ENCODE results near the gene DISP3.

The DISP3 gene

DNA sequence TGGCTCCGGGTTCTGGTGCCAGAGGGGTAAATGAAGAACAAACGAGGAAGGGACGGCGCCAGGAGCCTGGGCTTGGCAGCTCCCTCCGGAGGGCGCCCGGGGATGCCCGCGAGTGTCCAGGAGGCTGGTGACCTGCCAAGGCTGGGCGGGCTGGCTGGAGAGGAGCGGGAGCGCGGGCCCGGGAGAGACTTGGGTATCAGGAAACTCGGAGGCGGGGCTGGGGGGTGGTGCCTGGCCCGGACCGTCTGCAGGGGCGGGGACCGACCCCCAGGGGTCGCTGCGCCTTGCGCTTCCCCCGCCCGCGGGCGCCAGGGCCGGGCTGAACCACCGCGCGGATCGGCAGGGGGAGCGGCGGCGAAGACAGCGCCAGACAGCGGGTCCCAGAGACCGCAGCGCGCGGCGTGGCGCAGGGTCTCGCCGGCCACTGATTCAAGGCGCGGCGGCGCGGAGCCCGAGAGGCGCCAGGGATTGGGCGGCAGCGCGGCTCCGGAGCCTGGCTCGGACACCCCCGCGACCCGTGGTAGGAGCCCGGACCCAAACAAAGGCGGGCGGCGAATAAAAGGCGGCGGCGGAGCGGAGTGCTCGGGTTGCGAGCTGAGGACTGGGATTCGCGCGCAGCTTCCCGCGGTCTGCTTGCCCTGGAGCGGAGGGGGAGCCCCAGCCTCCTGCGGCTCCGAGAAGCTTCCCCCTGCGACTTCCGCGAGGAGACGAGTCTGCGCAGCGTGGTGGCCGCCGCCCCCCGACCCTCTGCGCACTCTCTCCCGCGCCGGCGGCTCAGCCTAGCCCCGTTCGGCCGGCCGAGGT, at the start of gene DISP3:
TSS of gene DISP3 (plus strand) at position 585 of the 804 bp plus-strand sequence. CDS start 21,838 bp downstream, outside the sequence.
- in situ Hi-C loops (cut with HindIII; ENCODE audit: low sequenced_read_pairs): no loop called here

GRCh38 chr1:11429226-11429625, 49.7 kb upstream of the DISP3 start:
- in situ Hi-C loops (cut with HindIII; ENCODE audit: low sequenced_read_pairs): no loop called here

- in situ Hi-C loops (cut with HindIII; ENCODE audit: low sequenced_read_pairs): no loop called here
Observed at GRCh38 chr1:11429935-11430334, 49.0 kb upstream of the DISP3 start.

DNA sequence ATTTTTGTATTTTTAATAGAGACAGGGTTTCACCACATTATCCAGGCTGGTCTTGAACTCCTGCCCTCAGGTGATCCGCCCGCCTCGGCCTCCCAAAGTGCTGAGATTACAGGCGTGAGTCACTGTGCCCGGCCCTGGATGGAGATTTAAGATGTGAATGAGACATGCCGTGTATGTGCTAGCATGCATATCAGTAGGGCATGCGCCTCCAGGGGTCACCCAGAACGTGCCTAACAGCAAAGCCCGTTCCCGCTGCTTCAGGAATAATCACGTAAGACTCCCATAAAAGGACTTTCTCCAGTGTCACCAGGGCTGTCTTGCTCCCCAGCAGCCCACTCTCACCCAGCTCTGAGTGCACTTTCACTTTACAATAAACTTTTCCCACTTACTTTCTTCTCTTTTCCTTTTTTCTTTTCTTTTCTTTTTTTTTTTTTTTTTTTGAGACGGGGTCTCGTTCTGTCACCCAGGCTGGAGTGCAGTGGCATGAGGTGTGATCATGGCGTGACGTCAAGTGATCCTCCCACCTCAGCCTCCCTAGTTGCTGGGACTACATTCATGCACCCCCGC, 46.9 kb upstream of the DISP3 start:
- in situ Hi-C loops (cut with HindIII; ENCODE audit: low sequenced_read_pairs): no loop called here

DNA sequence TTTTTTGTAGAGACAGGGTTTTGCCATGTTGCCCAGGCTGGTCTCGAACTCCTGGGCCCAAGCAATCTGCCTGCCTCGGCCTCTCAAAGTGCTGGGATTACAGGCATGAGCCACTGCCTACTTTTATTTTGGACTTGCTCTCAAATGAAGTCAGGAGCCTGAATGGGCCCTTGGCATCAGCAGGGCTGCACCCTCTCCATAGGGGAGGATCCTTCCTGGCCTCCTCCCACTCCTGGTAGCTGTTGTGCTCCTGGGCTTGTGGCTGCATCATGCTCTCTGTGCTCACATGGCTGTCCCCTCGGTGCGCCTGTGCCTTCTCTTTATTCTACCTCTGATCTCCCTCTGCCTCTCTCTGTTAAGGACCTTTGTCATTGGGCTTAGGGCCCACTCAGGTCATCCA, 46.4 kb upstream of the DISP3 start:
- in situ Hi-C loops (cut with HindIII; ENCODE audit: low sequenced_read_pairs): no loop called here

DNA sequence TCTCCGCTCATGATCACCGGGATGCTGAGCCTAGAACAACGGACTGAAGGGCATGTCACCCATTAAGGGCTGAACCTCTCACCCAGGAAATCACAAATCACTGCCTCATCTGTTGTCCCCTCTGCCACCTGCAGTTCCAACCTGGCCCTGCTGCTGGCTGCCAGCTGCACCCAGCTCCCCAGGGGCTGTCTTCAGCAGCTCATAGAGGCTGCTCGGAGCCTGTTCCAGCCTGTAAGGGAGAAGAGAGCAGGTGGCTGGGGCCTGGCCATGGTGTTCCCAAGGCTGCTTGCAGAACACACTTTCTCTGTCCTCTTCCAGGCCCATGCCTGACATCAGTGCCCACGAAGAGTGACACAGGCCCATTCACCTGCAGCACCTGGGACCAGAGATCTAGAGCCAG, 44.5 kb upstream of the DISP3 start:
- in situ Hi-C loops (cut with HindIII; ENCODE audit: low sequenced_read_pairs): no loop called here

DNA sequence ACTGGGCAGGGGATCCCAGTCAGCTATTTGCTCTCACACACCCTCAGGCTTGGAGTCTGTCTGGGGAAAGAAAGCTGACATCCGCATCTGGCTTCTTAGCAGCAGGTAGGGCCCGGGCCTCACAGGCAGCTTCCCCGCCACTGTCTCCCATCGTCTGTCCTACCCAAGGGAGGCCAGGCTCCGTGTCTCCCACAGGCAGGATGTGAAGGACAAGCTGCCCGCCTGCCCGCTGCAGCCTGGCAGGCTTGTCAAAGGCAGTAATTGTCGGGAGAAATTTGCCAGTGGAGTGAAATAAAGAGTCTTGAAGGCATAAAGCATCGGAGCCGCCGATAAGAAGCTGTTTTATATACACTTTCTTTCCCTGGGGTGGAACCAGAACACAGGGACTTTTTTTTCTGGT, 44.0 kb upstream of the DISP3 start:
- in situ Hi-C loops (cut with HindIII; ENCODE audit: low sequenced_read_pairs): no loop called here

DNA sequence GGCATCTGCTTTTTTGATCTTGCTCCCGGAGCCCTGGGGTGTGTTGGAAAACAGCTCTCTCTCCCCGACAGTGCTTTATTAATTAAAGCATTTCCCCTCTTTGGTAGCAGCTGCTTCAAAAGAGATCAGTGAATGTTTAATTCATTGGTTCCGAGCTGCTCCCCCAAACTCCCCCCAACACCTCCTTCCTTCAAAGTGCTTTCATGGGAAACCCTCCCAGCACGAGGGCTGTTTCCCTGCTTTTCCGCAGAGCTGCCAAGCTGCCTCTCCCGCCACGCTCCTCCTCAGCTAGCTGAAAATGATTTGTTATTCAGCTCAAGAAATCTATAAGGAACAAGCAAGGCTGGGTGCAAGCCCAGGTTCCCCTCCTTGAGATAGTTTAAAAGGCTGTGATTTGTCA, 40.0 kb upstream of the DISP3 start:
- in situ Hi-C loops (cut with HindIII; ENCODE audit: low sequenced_read_pairs): no loop called here

- in situ Hi-C loops (cut with HindIII; ENCODE audit: low sequenced_read_pairs): loop anchor here (5.0 kb wide), 1 partner anchor 64 kb away; no protein-coding TSS in a partner anchor
Observed at GRCh38 chr1:11441211-11441952, 37.6 kb upstream of the DISP3 start.

DNA sequence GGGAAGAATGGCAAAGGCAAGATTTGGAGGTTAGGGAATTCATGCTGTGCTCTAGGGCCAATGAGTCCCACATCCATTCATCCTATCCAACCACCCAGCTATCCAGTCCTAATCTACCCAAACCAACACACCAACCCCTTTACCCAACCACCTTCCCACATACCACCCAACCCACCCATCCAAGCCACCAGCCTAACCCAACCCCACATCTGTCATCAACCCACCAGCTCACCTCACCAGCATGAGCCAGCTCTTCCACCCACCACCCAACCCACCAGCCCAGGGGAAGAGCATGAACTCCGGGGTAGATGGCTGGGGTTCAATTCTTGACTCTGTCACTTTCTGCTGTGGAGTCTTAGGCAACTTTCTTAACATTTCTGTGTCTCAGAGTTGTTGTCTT, 35.9 kb upstream of the DISP3 start:
- in situ Hi-C loops (cut with HindIII; ENCODE audit: low sequenced_read_pairs): loop anchor here (5.0 kb wide), 1 partner anchor 66 kb away; no protein-coding TSS in a partner anchor

DNA sequence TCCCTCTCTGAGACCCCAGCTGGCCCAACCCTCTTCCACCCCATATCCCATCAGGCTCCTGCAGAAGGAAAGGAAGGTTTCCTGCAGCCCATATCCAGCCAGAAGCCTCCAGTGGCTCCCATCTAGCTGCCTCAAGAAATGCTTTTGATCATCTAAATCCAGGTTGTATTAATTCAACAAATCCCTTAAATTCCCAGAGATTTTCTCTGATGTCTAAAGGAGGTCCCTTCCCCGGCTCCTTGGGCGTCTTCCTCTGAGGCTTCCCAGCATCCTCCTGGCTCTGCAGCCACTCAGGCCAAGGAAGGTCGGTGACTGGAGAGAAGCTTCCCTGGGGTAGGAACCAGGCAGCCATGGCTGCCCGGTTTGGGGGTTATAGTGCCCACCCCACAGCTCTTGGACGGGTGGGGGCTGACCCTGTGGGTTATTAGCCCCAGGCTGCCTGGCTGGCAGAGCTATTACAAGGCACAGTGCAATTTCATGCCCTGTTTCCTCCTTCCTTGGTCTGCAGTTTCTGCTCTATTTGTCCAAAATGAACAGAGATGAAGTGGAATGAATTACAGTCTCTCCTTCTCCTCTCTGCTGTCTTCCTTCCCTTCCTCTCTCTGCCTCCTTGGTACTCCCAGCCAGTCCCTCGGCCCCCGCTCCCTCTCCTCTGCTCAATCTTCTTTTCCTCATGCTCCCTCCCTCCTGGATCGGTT, 34.8 kb upstream of the DISP3 start:
- in situ Hi-C loops (cut with HindIII; ENCODE audit: low sequenced_read_pairs): loop anchor here (5.0 kb wide), 1 partner anchor 67 kb away; no protein-coding TSS in a partner anchor

- in situ Hi-C loops (cut with HindIII; ENCODE audit: low sequenced_read_pairs): loop anchor here (5.0 kb wide), 1 partner anchor 68 kb away; no protein-coding TSS in a partner anchor
Observed at GRCh38 chr1:11444907-11445306, 34.0 kb upstream of the DISP3 start.

- in situ Hi-C loops (cut with HindIII; ENCODE audit: low sequenced_read_pairs): no loop called here
Observed at GRCh38 chr1:11447903-11448302, 31.1 kb upstream of the DISP3 start.

DNA sequence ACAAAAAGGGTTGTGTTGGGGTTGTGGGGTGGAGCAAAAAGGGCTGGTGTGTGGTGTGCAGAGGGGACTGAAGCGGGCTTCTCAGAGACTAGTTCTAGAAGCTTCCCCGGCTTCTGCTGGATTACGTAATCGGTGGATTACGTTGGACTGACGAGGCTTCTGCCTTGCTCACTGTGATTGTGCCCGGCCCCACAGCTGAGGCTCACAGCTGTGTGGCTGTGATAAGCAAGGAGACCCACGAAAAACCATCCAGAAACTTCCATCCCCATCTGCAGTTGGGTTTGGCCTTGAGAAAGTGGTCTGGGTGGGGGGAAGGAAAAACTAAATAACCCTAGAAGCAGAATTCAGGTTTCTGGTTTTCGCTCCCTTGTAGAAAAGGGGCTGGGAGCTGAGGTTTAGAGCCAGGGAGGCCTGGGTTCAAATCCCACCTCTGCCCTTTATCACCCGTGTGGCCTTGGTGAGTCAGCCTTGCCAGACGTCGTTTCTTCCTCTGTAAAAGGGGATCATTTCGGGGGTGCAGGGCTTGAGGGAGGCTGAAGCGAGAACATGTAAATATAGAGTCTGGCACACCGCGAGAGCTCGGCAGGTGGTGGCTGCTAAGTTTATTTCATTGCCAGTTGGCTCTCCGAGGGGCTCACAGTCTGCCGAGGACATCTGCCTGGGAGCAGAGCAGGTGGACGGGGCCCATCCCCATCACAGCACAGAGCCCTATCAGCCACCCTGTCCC, 30.4 kb upstream of the DISP3 start:
- in situ Hi-C loops (cut with HindIII; ENCODE audit: low sequenced_read_pairs): no loop called here

GRCh38 chr1:11449100-11449403, 29.9 kb upstream of the DISP3 start:
- in situ Hi-C loops (cut with HindIII; ENCODE audit: low sequenced_read_pairs): no loop called here

DNA sequence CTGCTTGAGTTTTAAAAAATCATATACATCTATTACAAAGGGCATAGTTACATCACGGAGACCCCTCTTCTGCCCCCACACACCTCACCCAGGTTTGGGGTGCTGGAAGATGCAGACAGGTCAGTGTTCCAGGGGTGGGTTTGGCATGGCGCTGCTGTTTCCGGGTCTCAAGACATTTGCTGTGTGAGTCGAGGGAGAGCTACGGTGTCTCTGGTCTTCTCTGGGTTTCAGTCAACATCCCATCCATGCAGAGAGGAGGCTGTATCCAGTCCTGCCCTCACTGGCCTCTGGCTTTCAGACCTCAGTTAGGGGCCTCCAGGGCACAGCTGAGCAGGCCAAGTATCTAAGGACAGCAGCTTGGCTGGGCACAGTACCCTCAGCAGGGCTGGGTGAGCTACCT, 28.6 kb upstream of the DISP3 start:
- in situ Hi-C loops (cut with HindIII; ENCODE audit: low sequenced_read_pairs): no loop called here

DNA sequence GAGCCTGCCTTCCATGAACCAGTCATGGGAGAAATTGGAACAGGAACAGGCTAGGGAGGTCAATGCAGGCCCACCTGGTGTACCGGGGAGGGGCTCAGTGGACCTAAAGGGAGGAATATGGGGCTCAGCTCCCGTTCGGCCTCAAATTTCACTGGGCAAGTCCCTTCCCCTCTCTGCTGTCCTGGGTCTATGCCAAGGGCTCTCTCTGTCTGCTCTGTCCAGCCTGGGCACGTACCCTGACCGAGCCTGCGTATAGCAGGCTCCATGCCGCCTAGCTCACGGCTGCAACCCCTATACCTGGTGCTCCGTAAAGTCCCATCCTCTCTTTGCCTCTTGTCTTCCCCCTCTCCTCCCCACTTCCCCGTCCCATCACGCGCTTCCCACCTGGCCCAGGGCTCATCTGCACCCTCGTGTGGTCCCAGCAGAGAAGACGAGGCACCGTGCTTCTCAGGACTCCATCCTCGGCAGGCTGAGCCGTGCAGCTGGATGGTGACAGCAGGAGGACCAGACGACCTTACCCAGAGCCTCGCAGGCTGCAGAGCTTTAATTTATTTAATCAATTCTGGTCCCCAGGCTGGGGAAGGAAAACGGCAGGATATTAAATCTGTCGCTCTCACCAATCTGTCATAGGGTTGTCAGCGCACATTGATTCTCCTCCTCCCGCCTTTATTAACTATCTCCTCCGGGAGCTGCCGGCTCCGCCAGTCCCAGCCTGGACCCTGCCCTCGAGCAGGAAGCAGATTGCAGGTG, 25.0 kb upstream of the DISP3 start:
- in situ Hi-C loops (cut with HindIII; ENCODE audit: low sequenced_read_pairs): no loop called here

GRCh38 chr1:11455967-11456570, 22.9 kb upstream of the DISP3 start:
- in situ Hi-C loops (cut with HindIII; ENCODE audit: low sequenced_read_pairs): no loop called here

- in situ Hi-C loops (cut with HindIII; ENCODE audit: low sequenced_read_pairs): no loop called here
Observed at GRCh38 chr1:11456965-11457364, 22.0 kb upstream of the DISP3 start.
